ENCODE results near the gene FERMT1.

Gene FERMT1

DNA sequence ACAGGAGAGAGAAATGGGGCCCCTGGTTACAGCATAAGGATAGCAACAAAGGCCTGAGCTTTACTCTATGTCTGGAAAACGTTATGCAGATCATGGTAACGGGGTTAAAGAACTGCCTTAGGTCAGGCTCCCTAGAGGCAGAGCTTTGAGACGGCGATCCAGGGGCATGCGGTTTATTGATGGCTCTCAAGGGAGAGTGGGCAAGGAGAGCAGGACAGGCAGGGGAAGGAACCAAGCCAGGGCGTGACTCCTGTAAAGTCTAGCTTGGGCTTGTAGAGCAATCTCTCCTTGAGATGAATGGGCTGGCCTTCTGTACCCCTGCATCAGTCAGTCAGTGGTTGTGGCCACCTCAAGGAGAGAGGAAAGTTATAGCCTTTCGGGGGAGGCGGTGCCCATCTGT lies 12.5 kb upstream of the FERMT1 start:
- ATAC-seq: no peak

DNA sequence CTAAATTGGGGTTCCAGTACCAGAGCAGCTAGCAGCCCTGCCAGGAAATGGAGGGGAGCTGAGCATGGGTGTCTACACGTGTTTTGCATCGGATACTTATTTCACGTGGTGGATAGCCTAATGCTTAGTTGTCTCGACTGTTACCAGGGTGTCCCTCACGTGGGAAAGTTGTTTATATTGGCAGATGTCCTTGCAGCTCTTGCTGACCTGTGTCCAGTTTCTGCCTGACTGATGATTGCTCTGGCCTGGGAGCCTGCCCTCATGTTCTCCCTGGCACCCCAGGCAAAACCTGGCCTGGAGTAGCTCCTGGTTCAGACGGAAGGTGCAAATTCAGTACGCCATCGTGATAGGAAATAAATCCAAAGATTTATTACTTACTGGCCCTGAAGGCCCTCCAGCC lies 11.8 kb upstream of the FERMT1 start:
- ATAC-seq: no peak
- TF ChIP-seq ZNF565 (CRISPR knock-in tag; conservative IDR thresholded peaks at IDR 0.05; ENCODE audit: low read depth) (no peak), ZNF8 (CRISPR knock-in tag; IDR thresholded peaks at IDR 0.05) (no peak), ZNF70 (CRISPR knock-in tag; IDR thresholded peaks at IDR 0.05) (no peak), CSDC2 (CRISPR knock-in tag; IDR thresholded peaks at IDR 0.05) (no peak)
- TF ChIP-seq, protein P1, sequence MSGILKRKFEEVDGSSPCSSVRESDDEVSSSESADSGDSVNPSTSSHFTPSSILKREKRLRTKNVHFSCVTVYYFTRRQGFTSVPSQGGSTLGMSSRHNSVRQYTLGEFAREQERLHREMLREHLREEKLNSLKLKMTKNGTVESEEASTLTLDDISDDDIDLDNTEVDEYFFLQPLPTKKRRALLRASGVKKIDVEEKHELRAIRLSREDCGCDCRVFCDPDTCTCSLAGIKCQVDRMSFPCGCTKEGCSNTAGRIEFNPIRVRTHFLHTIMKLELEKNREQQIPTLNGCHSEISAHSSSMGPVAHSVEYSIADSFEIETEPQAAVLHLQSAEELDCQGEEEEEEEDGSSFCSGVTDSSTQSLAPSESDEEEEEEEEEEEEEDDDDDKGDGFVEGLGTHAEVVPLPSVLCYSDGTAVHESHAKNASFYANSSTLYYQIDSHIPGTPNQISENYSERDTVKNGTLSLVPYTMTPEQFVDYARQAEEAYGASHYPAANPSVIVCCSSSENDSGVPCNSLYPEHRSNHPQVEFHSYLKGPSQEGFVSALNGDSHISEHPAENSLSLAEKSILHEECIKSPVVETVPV (CRISPR knock-in tag; IDR thresholded peaks at IDR 0.05): no peak

More for the DNA sequence above, 12.5 kb upstream of the FERMT1 start:
- no peak for TF ChIP-seq CSDC2 (CRISPR knock-in tag; IDR thresholded peaks at IDR 0.05)
- TF ChIP-seq, protein P2, sequence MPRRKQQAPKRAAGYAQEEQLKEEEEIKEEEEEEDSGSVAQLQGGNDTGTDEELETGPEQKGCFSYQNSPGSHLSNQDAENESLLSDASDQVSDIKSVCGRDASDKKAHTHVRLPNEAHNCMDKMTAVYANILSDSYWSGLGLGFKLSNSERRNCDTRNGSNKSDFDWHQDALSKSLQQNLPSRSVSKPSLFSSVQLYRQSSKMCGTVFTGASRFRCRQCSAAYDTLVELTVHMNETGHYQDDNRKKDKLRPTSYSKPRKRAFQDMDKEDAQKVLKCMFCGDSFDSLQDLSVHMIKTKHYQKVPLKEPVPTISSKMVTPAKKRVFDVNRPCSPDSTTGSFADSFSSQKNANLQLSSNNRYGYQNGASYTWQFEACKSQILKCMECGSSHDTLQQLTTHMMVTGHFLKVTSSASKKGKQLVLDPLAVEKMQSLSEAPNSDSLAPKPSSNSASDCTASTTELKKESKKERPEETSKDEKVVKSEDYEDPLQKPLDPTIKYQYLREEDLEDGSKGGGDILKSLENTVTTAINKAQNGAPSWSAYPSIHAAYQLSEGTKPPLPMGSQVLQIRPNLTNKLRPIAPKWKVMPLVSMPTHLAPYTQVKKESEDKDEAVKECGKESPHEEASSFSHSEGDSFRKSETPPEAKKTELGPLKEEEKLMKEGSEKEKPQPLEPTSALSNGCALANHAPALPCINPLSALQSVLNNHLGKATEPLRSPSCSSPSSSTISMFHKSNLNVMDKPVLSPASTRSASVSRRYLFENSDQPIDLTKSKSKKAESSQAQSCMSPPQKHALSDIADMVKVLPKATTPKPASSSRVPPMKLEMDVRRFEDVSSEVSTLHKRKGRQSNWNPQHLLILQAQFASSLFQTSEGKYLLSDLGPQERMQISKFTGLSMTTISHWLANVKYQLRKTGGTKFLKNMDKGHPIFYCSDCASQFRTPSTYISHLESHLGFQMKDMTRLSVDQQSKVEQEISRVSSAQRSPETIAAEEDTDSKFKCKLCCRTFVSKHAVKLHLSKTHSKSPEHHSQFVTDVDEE (CRISPR knock-in tag; IDR thresholded peaks at IDR 0.05): no peak

DNA sequence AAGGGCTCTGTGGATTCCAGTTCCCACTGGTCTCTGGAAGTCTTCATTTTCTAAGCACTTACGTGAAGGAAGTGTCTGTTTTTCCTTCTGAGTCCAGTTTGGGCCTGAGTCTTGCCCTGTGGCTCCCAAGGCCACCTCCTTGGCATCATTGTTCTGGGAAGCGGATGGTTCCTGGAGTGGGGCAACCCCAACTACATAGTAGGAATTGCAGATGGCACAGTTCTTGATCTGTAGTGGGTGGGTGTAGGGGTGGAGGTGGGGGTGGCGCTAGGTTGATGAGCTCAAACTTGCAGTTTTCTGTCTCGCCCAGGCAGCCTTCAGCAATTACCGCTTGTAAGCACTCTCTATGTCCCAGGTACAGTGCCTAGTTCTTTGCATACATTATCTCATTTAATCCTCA lies 7.2 kb upstream of the FERMT1 start:
- no peak for ATAC-seq
- TF ChIP-seq, protein P3, sequence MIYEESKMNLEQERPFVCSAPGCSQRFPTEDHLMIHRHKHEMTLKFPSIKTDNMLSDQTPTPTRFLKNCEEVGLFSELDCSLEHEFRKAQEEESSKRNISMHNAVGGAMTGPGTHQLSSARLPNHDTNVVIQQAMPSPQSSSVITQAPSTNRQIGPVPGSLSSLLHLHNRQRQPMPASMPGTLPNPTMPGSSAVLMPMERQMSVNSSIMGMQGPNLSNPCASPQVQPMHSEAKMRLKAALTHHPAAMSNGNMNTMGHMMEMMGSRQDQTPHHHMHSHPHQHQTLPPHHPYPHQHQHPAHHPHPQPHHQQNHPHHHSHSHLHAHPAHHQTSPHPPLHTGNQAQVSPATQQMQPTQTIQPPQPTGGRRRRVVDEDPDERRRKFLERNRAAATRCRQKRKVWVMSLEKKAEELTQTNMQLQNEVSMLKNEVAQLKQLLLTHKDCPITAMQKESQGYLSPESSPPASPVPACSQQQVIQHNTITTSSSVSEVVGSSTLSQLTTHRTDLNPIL (CRISPR knock-in tag; IDR thresholded peaks at IDR 0.05; ENCODE audit: low read depth): no peak
- TF ChIP-seq GLIS3 (CRISPR knock-in tag; IDR thresholded peaks at IDR 0.05) (no peak), ARNTL (CRISPR knock-in tag; IDR thresholded peaks at IDR 0.05; ENCODE audit: borderline replicate concordance, low read depth) (no peak)

GRCh38 chr20:6127825-6128224 lies 5.0 kb upstream of the FERMT1 start:
- ATAC-seq: no peak
- TF ChIP-seq ZNF70 (CRISPR knock-in tag; IDR thresholded peaks at IDR 0.05): no peak
- no peak for TF ChIP-seq ESRRG (CRISPR knock-in tag; IDR thresholded peaks at IDR 0.05)
- no peak for TF ChIP-seq POU6F1 (CRISPR knock-in tag; IDR thresholded peaks at IDR 0.05; ENCODE audit: borderline replicate concordance, low read depth)
- no peak for TF ChIP-seq OSR1 (CRISPR knock-in tag; IDR thresholded peaks at IDR 0.05)
- TF ChIP-seq TCF4 (CRISPR knock-in tag; IDR thresholded peaks at IDR 0.05; ENCODE audit: borderline replicate concordance): no peak
- TF ChIP-seq ZNF565 (CRISPR knock-in tag; conservative IDR thresholded peaks at IDR 0.05; ENCODE audit: low read depth): no peak
- no peak for TF ChIP-seq SNAI2 (CRISPR knock-in tag; IDR thresholded peaks at IDR 0.05)
- TF ChIP-seq ZC3H10 (CRISPR knock-in tag; IDR thresholded peaks at IDR 0.05): no peak
- TF ChIP-seq, protein P3 (CRISPR knock-in tag; IDR thresholded peaks at IDR 0.05; ENCODE audit: low read depth): no peak
- no peak for TF ChIP-seq TOX (CRISPR knock-in tag; IDR thresholded peaks at IDR 0.05; ENCODE audit: borderline replicate concordance)
- TF ChIP-seq ISL1 (CRISPR knock-in tag; IDR thresholded peaks at IDR 0.05): no peak
- no peak for TF ChIP-seq ZFP30 (CRISPR knock-in tag; IDR thresholded peaks at IDR 0.05)
- TF ChIP-seq ARNTL (CRISPR knock-in tag; IDR thresholded peaks at IDR 0.05; ENCODE audit: borderline replicate concordance, low read depth): no peak
- TF ChIP-seq RARB (CRISPR knock-in tag; IDR thresholded peaks at IDR 0.05): no peak
- TF ChIP-seq PPARA (CRISPR knock-in tag; IDR thresholded peaks at IDR 0.05; ENCODE audit: borderline replicate concordance): no peak
- no peak for TF ChIP-seq BACH2 (CRISPR knock-in tag; IDR thresholded peaks at IDR 0.05; ENCODE audit: borderline replicate concordance)
- TF ChIP-seq, protein P1 (CRISPR knock-in tag; IDR thresholded peaks at IDR 0.05): no peak
- no peak for TF ChIP-seq GLIS3 (CRISPR knock-in tag; IDR thresholded peaks at IDR 0.05)
- TF ChIP-seq ZFP3 (CRISPR knock-in tag; IDR thresholded peaks at IDR 0.05): no peak
- no peak for TF ChIP-seq PATZ1 (CRISPR knock-in tag; IDR thresholded peaks at IDR 0.05; ENCODE audit: borderline replicate concordance)

All from SK-N-SH treated with all-trans-retinoic acid at 6 μM for 48 hours (cell line).